Endothelial cell (in vitro differentiated cells): ENCODE data around the gene MSRB1. TPM values are rescaled to one million over a fixed set of nuclear protein-coding genes. Genes with fewer than 3 reads are reported as not detected.
"Not testable (repeated sequence)": the region's sequence is repeated elsewhere in the genome, so short reads cannot be mapped to it uniquely, and the experiment has no call there.

ENCODE experiments used
- DNase-seq: peaks from one replicate; pipeline ENCODE4 v3.0.0; 2021; ENCODE audit warnings: low spot score
- H3K27ac Mint-ChIP-seq: one replicate; pipeline ENCODE4 v1.8.0; 2021; ENCODE audit warnings: mixed read lengths, inconsistent platforms; ENCODE audit not compliant: unreplicated experiment
- H3K27me3 Mint-ChIP-seq: one replicate; pipeline ENCODE4 v1.8.0; 2021; ENCODE audit warnings: mild to moderate bottlenecking, moderate library complexity, mixed read lengths, inconsistent platforms; ENCODE audit not compliant: unreplicated experiment
- H3K36me3 Mint-ChIP-seq: one replicate; pipeline ENCODE4 v1.8.0; 2021; ENCODE audit warnings: mild to moderate bottlenecking, low read depth, mixed read lengths, inconsistent platforms; ENCODE audit not compliant: unreplicated experiment
- H3K4me1 Mint-ChIP-seq: one replicate; pipeline ENCODE4 v1.8.0; 2021; ENCODE audit warnings: mild to moderate bottlenecking, mixed read lengths, inconsistent platforms; ENCODE audit not compliant: unreplicated experiment
- H3K4me3 Mint-ChIP-seq: one replicate; pipeline ENCODE4 v1.8.0; 2021; ENCODE audit warnings: mild to moderate bottlenecking, mixed read lengths, inconsistent platforms; ENCODE audit not compliant: unreplicated experiment
- H3K9me3 Mint-ChIP-seq: one replicate; pipeline ENCODE4 v1.8.0; 2021; ENCODE audit warnings: mixed read lengths, inconsistent platforms; ENCODE audit not compliant: unreplicated experiment
- CTCF ChIP-seq: fragments of 200-600 bp; sonication (generic); IDR thresholded peaks from one replicate; pipeline ENCODE4 v1.5.0; 2021; ENCODE audit warnings: antibody characterized with exemption; ENCODE audit not compliant: unreplicated experiment
- total RNA-seq: library from RNA; stranded (reverse); fragmentation: NEBNext Ultra II Directional; extraction: Animal tissue kit (Norgen Biotek cat#: 25700); gene quantifications from one replicate; pipeline ENCODE4 v1.2.1, GENCODE V29; 2021; ENCODE audit not compliant: unreplicated experiment

Gene MSRB1
- total RNA-seq, 1 donor from 2014 or later = 18.1 TPM

- Mint-ChIP-seq H3K27me3 (peaks cover 6% of the 10 kb centered on the region), H3K27ac (peak within 1 kb of the TSS; percentile 94), H3K36me3 (peaks cover 21% of the 10 kb centered on the region), H3K4me3 (peak within 1 kb of the TSS; percentile 95), H3K4me1 (peaks cover 29% of the 10 kb centered on the region), H3K9me3 (no peaks in the 10 kb centered on the region)
- TF ChIP-seq CTCF = no peak
- peak; percentile 98 for DNase-seq
Measured at GRCh38 chr16:1964506-1965395, 21.8 kb upstream of the MSRB1 start, which contains the start of gene RPS2. Gene RPS2 (minus strand): TSS chr16:1964826. CDS start chr16:1964625, 201 bp downstream.

GRCh38 chr16:1963806-1964505, 21.0 kb upstream of the MSRB1 start:
- peaks cover 21% of the 10 kb centered on the region for H3K36me3 Mint-ChIP-seq

GRCh38 chr16:1962161-1963153, 19.5 kb upstream of the MSRB1 start:
- H3K9me3 Mint-ChIP-seq, H3K27me3 Mint-ChIP-seq, H3K27ac Mint-ChIP-seq, DNase-seq: not testable (repeated sequence)
- Mint-ChIP-seq H3K4me1 (peaks cover 29% of the 10 kb centered on the region), H3K36me3 (peaks cover 21% of the 10 kb centered on the region), H3K4me3 (peak overlapping the region; percentile 95)

More at GRCh38 chr16:1963806-1964505, 21.0 kb upstream of the MSRB1 start:
- Mint-ChIP-seq H3K27ac (peak overlapping the region; percentile 70), H3K9me3 (no peaks in the 10 kb centered on the region), H3K4me3 (peak overlapping the region; percentile 95), H3K27me3 (peaks cover 6% of the 10 kb centered on the region), H3K4me1 (peaks cover 29% of the 10 kb centered on the region)
- TF ChIP-seq CTCF = no peak
- DNase-seq = peak; percentile 53

- no peak for DNase-seq
- H3K27ac Mint-ChIP-seq = no peak overlapping the region
- H3K9me3 Mint-ChIP-seq = no peaks in the 10 kb centered on the region
- no peak for TF ChIP-seq CTCF
- no peak overlapping the region for H3K4me3 Mint-ChIP-seq
- H3K36me3 Mint-ChIP-seq = peaks cover 21% of the 10 kb centered on the region
- H3K4me1 Mint-ChIP-seq = peaks cover 29% of the 10 kb centered on the region
- peaks cover 8% of the 10 kb centered on the region for H3K27me3 Mint-ChIP-seq
Measured at GRCh38 chr16:1961651-1962067, 18.7 kb upstream of the MSRB1 start.
